Chondrocyte (in vitro differentiated cells): ENCODE measurements around the gene SRPX. TPM values are rescaled to one million over a fixed set of nuclear protein-coding genes. Genes with fewer than 3 reads are reported as not detected.

Experiments
- DNase-seq: peaks from one replicate; pipeline ENCODE4 v3.0.0; 2021; ENCODE audit warnings: mixed read lengths, low spot score
- H3K27ac Mint-ChIP-seq: one replicate; pipeline ENCODE4 v1.8.0; 2021; ENCODE audit warnings: mild to moderate bottlenecking, moderate library complexity, mixed read lengths; ENCODE audit not compliant: unreplicated experiment
- H3K27me3 Mint-ChIP-seq: 2 replicates; pipeline ENCODE4 v1.8.0; 2021; ENCODE audit warnings: low read depth, mixed read lengths
- H3K36me3 Mint-ChIP-seq: 2 replicates; pipeline ENCODE4 v1.8.0; 2021; ENCODE audit warnings: low read depth, mixed read lengths
- H3K4me1 Mint-ChIP-seq: 2 replicates; pipeline ENCODE4 v1.8.0; 2021; ENCODE audit warnings: low read depth, mild to moderate bottlenecking, mixed read lengths
- H3K4me3 Mint-ChIP-seq: one replicate; pipeline ENCODE4 v1.8.0; 2021; ENCODE audit warnings: mild to moderate bottlenecking, moderate library complexity, mixed read lengths; ENCODE audit not compliant: unreplicated experiment
- H3K9me3 Mint-ChIP-seq: 2 replicates; pipeline ENCODE4 v1.8.0; 2021; ENCODE audit warnings: low read depth, mixed read lengths
- CTCF ChIP-seq: fragments of 200-600 bp; sonication (generic); IDR thresholded peaks from 2 replicates; pipeline ENCODE4 v1.5.0; 2021; ENCODE audit warnings: antibody characterized with exemption, mild to moderate bottlenecking, moderate library complexity
- long read RNA-seq: library from polyadenylated mRNA; stranded (forward); transcript quantifications from one replicate; pipeline ENCODE4 v2.0.0, GENCODE V29; 2021
- total RNA-seq: library from RNA; stranded (reverse); gene quantifications from 3 replicates; pipeline ENCODE4 v1.2.1, GENCODE V29; 2021

SRPX gene, protein sequence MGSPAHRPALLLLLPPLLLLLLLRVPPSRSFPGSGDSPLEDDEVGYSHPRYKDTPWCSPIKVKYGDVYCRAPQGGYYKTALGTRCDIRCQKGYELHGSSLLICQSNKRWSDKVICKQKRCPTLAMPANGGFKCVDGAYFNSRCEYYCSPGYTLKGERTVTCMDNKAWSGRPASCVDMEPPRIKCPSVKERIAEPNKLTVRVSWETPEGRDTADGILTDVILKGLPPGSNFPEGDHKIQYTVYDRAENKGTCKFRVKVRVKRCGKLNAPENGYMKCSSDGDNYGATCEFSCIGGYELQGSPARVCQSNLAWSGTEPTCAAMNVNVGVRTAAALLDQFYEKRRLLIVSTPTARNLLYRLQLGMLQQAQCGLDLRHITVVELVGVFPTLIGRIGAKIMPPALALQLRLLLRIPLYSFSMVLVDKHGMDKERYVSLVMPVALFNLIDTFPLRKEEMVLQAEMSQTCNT
- 33.5 to 35.8 TPM (median 34.2 TPM) in 3 replicates for total RNA-seq
- long read RNA-seq, transcript SRPX-201 (10 exons, 1,874 nt): major isoform, 70 of 91 reads
- long read RNA-seq, transcript SRPX-206 (9 exons, 1,842 nt): minor isoform, 7 of 91 reads
- long read RNA-seq, transcript SRPX-205 (9 exons, 1,780 nt): minor isoform, 7 of 91 reads
- long read RNA-seq, partial matches to known transcripts: 0 of 91 reads
- long read RNA-seq, other reads (novel, unspliced or antisense): 7 of 91 reads

- Mint-ChIP-seq H3K27ac (peak within 1 kb of the TSS; percentile 50), H3K9me3 (no peaks in the 10 kb centered on the region), H3K4me1 (peaks cover 29% of the 10 kb centered on the region), H3K27me3 (no peaks in the 10 kb centered on the region), H3K36me3 (no peaks in the 10 kb centered on the region), H3K4me3 (peak within 1 kb of the TSS; percentile 76)
- TF ChIP-seq CTCF: no peak
- peak; percentile 81 for DNase-seq
Measured at GRCh38 chrX:38220415-38221390, at the start of gene SRPX. Gene SRPX, minus strand, starts transcription at chrX:38220871. Its CDS starts 79 bp downstream, at chrX:38220792.

- Mint-ChIP-seq H3K27me3 (no peaks in the 10 kb centered on the region), H3K27ac (no peak overlapping the region), H3K36me3 (no peaks in the 10 kb centered on the region), H3K4me1 (peaks cover 22% of the 10 kb centered on the region), H3K9me3 (peaks cover 4% of the 10 kb centered on the region), H3K4me3 (no peak overlapping the region)
- no peak for TF ChIP-seq CTCF
- DNase-seq: no peak
Measured at GRCh38 chrX:38268011-38268410, 47.3 kb upstream of the SRPX start.

- Mint-ChIP-seq H3K36me3 (no peaks in the 10 kb centered on the region), H3K4me3 (no peak overlapping the region), H3K27me3 (no peaks in the 10 kb centered on the region), H3K9me3 (no peaks in the 10 kb centered on the region), H3K4me1 (peaks cover 24% of the 10 kb centered on the region), H3K27ac (peak overlapping the region; percentile 79)
- no peak for DNase-seq
- TF ChIP-seq CTCF: no peak
Measured at GRCh38 chrX:38262715-38263620, 42.3 kb upstream of the SRPX start.

DNA sequence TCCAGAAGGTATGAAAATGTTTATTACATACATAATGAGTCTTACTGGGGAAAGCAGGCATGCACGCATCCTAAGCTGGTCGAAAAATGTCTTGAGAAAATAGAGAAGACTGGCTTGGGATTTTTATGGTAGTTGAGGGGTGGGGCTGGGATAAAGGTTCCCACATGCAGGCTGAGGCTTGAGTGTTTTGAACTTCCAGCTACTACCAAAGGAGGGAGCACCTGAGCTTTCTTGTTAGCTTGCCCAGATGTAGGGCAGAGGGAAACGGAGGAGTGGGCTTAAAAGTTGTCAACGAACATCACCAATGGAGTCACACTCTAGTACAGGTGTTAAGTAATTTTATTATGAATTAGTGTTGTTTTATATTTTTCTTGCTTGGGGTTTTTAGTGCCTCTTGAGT, 39.6 kb upstream of the SRPX start:
- Mint-ChIP-seq H3K9me3 (no peaks in the 10 kb centered on the region), H3K27ac (no peak overlapping the region), H3K27me3 (no peaks in the 10 kb centered on the region), H3K36me3 (no peaks in the 10 kb centered on the region), H3K4me3 (no peak overlapping the region), H3K4me1 (peaks cover 22% of the 10 kb centered on the region)
- TF ChIP-seq CTCF: peak; percentile 66
- DNase-seq: no peak
